ENCODE measurements around the gene KLHDC8A. TPM values are rescaled to one million over a fixed set of nuclear protein-coding genes. Genes with fewer than 3 reads are reported as not detected.

The KLHDC8A gene
- total RNA-seq, 1 experiment from 2014 or later = 0.49 TPM

DNA sequence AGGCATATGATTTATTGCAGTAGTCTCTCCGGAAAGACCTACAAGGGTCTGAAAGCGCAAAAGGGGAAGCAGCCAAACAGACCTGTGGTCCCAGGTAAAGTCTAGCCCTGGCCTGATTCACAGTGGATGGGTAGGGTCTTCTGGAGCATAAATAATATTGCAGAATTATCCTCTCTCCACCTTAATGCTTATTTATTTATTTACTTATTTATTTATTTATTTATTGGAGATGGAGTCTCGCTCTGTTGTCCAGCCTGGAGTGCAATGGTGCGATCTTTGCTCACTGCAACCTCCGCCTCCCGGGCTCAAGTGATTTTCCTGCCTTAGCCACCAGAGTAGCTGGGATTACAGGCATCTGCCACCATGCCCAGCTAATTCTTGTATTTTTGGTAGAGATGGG, 11.8 kb upstream of the KLHDC8A start:
- intact Hi-C loops (cut with micrococcal nuclease) = no loop called here
- H3K79me2 ChIP-seq (ENCODE audit: insufficient read depth, low read length) = no peaks in the 10 kb centered on the region
- no peaks in the 10 kb centered on the region for H3K9me2 ChIP-seq (ENCODE audit: insufficient read depth)
- BruUV-seq (replicated peaks) = no TSS peak
- no peak overlapping the region for H3K27ac ChIP-seq (ENCODE audit: low read depth, low read length)
- ChIA-PET RAD21 (ENCODE audit: low non-redundant PET in 1 of 2, low total read pairs in 2 of 2, uncharacterized antibody in 2 of 2, unreplicated experiment in 2 of 2) (no interaction called here), POLR2A (no interaction called here), CTCF (no interaction called here)
- H3K9me3 ChIP-seq (ENCODE audit: control insufficient read depth in 1 of 2, insufficient read depth in 1 of 2, low read depth in 1 of 2, low read length in 2 of 2) = no peaks in the 10 kb centered on the region
- peaks cover 6 to 10% of the 10 kb centered on the region in 2 experiments; a peak in 3 of 4 replicates for H3K4me1 ChIP-seq (ENCODE audit: control insufficient read depth in 1 of 2, insufficient read depth in 2 of 2, low read length in 2 of 2)
- no peak overlapping the region for H2AFZ ChIP-seq (ENCODE audit: low read depth, low read length, poor library complexity, severe bottlenecking)
- H3K9ac ChIP-seq (ENCODE audit: low read length) = no peak overlapping the region
- H3K27me3 ChIP-seq (ENCODE audit: insufficient read depth, low read length) = no peaks in the 10 kb centered on the region
- H3K4me2 ChIP-seq (ENCODE audit: low read length) = no peak overlapping the region
- ATAC-seq (no peak), DNase-seq (ENCODE audit: low read depth, low spot score) (no peak)
- H3K36me3 ChIP-seq (ENCODE audit: control insufficient read depth in 1 of 2, insufficient read depth in 2 of 2, low read length in 2 of 2) = no peaks in the 10 kb centered on the region
- H3K4me3 ChIP-seq (replicated peaks in 1 of 2; ENCODE audit: low read depth in 1 of 2, low read length in 2 of 2) = no peak overlapping the region
- no peak for TF ChIP-seq ZBTB33 (IDR thresholded peaks at IDR 0.05; ENCODE audit: extremely low read depth, insufficient replicate concordance, low read length)
- no peak for TF ChIP-seq TCF7L2 (IDR thresholded peaks at IDR 0.05; ENCODE audit: borderline replicate concordance, extremely low read depth, insufficient read depth, insufficient read length)
- TF ChIP-seq ZFX (IDR thresholded peaks at IDR 0.05) = no peak
- no peak for TF ChIP-seq ATF3 (IDR thresholded peaks at IDR 0.05)
- TF ChIP-seq EZH2 (IDR thresholded peaks at IDR 0.05) = no peak
- TF ChIP-seq ZNF274 (IDR thresholded peaks at IDR 0.05; ENCODE audit: low read depth, low read length) = no peak
- TF ChIP-seq EGR1 (IDR thresholded peaks at IDR 0.05; ENCODE audit: low read depth) = no peak
- TF ChIP-seq, protein P1, sequence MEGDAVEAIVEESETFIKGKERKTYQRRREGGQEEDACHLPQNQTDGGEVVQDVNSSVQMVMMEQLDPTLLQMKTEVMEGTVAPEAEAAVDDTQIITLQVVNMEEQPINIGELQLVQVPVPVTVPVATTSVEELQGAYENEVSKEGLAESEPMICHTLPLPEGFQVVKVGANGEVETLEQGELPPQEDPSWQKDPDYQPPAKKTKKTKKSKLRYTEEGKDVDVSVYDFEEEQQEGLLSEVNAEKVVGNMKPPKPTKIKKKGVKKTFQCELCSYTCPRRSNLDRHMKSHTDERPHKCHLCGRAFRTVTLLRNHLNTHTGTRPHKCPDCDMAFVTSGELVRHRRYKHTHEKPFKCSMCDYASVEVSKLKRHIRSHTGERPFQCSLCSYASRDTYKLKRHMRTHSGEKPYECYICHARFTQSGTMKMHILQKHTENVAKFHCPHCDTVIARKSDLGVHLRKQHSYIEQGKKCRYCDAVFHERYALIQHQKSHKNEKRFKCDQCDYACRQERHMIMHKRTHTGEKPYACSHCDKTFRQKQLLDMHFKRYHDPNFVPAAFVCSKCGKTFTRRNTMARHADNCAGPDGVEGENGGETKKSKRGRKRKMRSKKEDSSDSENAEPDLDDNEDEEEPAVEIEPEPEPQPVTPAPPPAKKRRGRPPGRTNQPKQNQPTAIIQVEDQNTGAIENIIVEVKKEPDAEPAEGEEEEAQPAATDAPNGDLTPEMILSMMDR (IDR thresholded peaks at IDR 0.05 in 2 of 3, conservative IDR thresholded peaks at IDR 0.05 in 1 of 3; ENCODE audit: borderline replicate concordance in 1 of 3, insufficient read depth in 1 of 3, low read depth in 2 of 3, low read length in 2 of 3) = no peak
- TF ChIP-seq RAD21 (IDR thresholded peaks at IDR 0.05; ENCODE audit: low read depth) = no peak
- H4K20me1 ChIP-seq (ENCODE audit: insufficient read depth) = no peaks in the 10 kb centered on the region
